Small intestine (tissue), 16 donors: ENCODE results near the gene RRP9. TPM values are rescaled to one million over a fixed set of nuclear protein-coding genes. Genes with fewer than 3 reads are reported as not detected.
"Not testable (repeated sequence)": the region's sequence is repeated elsewhere in the genome, so short reads cannot be mapped to it uniquely, and the experiment has no call there.

Source experiments
- DNase-seq, 2 donors: peaks; one replicate each; pipeline versions ENCODE4 v3.0.0 to v3.0.0-alpha.2; 2013
- FAIRE-seq: peaks from 2 replicates; lab custom pipeline; 2012; peaks lifted over from hg19 to GRCh38; lab: Jason Lieb, UNC
- H3K27ac ChIP-seq, 3 donors: one replicate each; pipeline ENCODE4 v1.5.1; 2013; ENCODE audit warnings: low read length in 2 of 3, mild to moderate bottlenecking in 2 of 3, control low read depth in 1 of 3, inconsistent platforms in 1 of 3, low read depth in 1 of 3, moderate library complexity in 1 of 3
- H3K27me3 ChIP-seq, 3 donors: one replicate each; pipeline ENCODE4 v1.6.1; 2013; ENCODE audit warnings: low read length in 3 of 3, inconsistent platforms in 1 of 3; ENCODE audit not compliant: control insufficient read depth in 3 of 3, insufficient read depth in 3 of 3
- H3K36me3 ChIP-seq, 3 donors: one replicate each; pipeline ENCODE4 v1.6.1; 2013; ENCODE audit warnings: low read length in 3 of 3, inconsistent platforms in 1 of 3, low read depth in 1 of 3, mild to moderate bottlenecking in 1 of 3, moderate library complexity in 1 of 3; ENCODE audit not compliant: control insufficient read depth in 3 of 3, insufficient read depth in 2 of 3
- H3K4me1 ChIP-seq, 3 donors: one replicate each; pipeline ENCODE4 v1.6.1; 2013; ENCODE audit warnings: low read length in 2 of 3, inconsistent platforms in 1 of 3, low read depth in 1 of 3, mild to moderate bottlenecking in 1 of 3, moderate library complexity in 1 of 3; ENCODE audit not compliant: control insufficient read depth in 3 of 3, insufficient read depth in 2 of 3
- H3K4me3 ChIP-seq, 3 donors: one replicate each; pipeline ENCODE4 v1.5.1; 2013; ENCODE audit warnings: low read length in 3 of 3, control low read depth in 1 of 3, inconsistent platforms in 1 of 3, low read depth in 1 of 3, mild to moderate bottlenecking in 1 of 3, moderate library complexity in 1 of 3
- H3K9me3 ChIP-seq, 2 donors: one replicate each; pipeline ENCODE4 v1.6.1; 2013; ENCODE audit warnings: low read depth in 1 of 2, low read length in 1 of 2; ENCODE audit not compliant: control insufficient read depth in 2 of 2, insufficient read depth in 1 of 2
- WGBS, 3 donors: extraction: QIAGEN DNeasy Blood & Tissue Kit; methylation state at CpG; one replicate each; pipeline ENCODE4 v1.1.7; 2013; 5-methylcytosine and 5-hydroxymethylcytosine counted together
- long read RNA-seq, 10 donors: transcript quantifications; one replicate each; lab custom pipeline, GENCODE V29; 2026
- polyA plus RNA-seq, 4 donors: library from polyadenylated mRNA; stranded (reverse) in 3 of 4; unstranded in 1 of 4; fragments of 200-250 nt in 3 of 4; fragments of 120-200 nt in 1 of 4; gene quantifications; one replicate each; pipeline versions ENCODE4 v1.2.1 to v1.2.3, GENCODE V29; 2013
- donor health status: healthy with polysubstance abuse.
- donor health status: control.
- donor health status: control.
- donor health status: Bipolar disorder and iron deficiency.
- donor health status: healthy.

The RRP9 gene
- 10 to 100 TPM in 3 of 4 donors, 1 to 10 TPM in 1; 8.9 to 26.0 (median 15.6) TPM for polyA plus RNA-seq
- long read RNA-seq, donor 1 = 0 reads
- long read RNA-seq, donor 2 = 0 reads
- long read RNA-seq, donor 3, partial matches to known transcripts = 5 of 6 reads
- long read RNA-seq, donor 3, other reads (novel, unspliced or antisense) = 0 of 6 reads
- long read RNA-seq, donor 4 = 0 reads
- long read RNA-seq, donor 5, partial matches to known transcripts = 0 of 2 reads
- long read RNA-seq, donor 5, other reads (novel, unspliced or antisense) = 0 of 2 reads
- long read RNA-seq, donor 6, partial matches to known transcripts = 0 of 3 reads
- long read RNA-seq, donor 6, other reads (novel, unspliced or antisense) = 0 of 3 reads
- long read RNA-seq, donor 7 = 0 reads
- long read RNA-seq, donor 8, partial matches to known transcripts = 0 of 1 reads
- long read RNA-seq, donor 8, other reads (novel, unspliced or antisense) = 0 of 1 reads
- long read RNA-seq, donor 9, partial matches to known transcripts = 0 of 1 reads
- long read RNA-seq, donor 9, other reads (novel, unspliced or antisense) = 0 of 1 reads
- long read RNA-seq, donor 10, transcript RRP9-201 (15 exons, 1,578 nt) = major isoform, 5 of 5 reads
- long read RNA-seq, donor 10, partial matches to known transcripts = 0 of 5 reads
- long read RNA-seq, donor 10, other reads (novel, unspliced or antisense) = 0 of 5 reads

GRCh38 chr3:51941798-51942602, at the start of gene RRP9, which contains the start of gene PARP3:
Gene RRP9, minus strand, starts transcription at chr3:51941904. Its CDS starts 37 bp downstream, at chr3:51941867.
Gene PARP3, plus strand, starts transcription at chr3:51942363. Its CDS starts 993 bp downstream, at chr3:51943356.
- WGBS, 3 donors = 1% methylated on average over 54 to 67 of the region's 67 CpGs
- FAIRE-seq = peak; percentile 96
- DNase-seq = peak; percentile 100
- Histone ChIP-seq H3K4me3 (peak within 1 kb of the TSS; percentile 67 to 93 (median 68)), H3K27me3 (no peaks in the 10 kb centered on the region), H3K9me3 (no peaks in the 10 kb centered on the region), H3K27ac (peak within 1 kb of the TSS; percentile 93 to 97 (median 94)), H3K4me1 (peaks cover 3 to 22% (median 9%) of the 10 kb centered on the region in 3 donors), H3K36me3 (peaks cover 2 to 37% (median 3%) of the 10 kb centered on the region in 3 donors)

GRCh38 chr3:51990501-51990971, 48.8 kb upstream of the RRP9 start:
- FAIRE-seq, H3K27me3 ChIP-seq, DNase-seq, H3K9me3 ChIP-seq, H3K27ac ChIP-seq, H3K4me3 ChIP-seq: not testable (repeated sequence)
- WGBS, 3 donors = 83 to 92% (median 86%) methylated on average over 26 to 38 of the region's 38 CpGs
- Histone ChIP-seq H3K36me3 (peaks cover 6 to 82% (median 16%) of the 10 kb centered on the region in 3 donors), H3K4me1 (peaks cover 0 to 31% (median 2%) of the 10 kb centered on the region in 3 donors)

GRCh38 chr3:51988286-51989146, 46.8 kb upstream of the RRP9 start:
- Histone ChIP-seq H3K27me3 (no peaks in the 10 kb centered on the region), H3K4me1 (peaks cover 0 to 39% (median 0%) of the 10 kb centered on the region in 3 donors), H3K9me3 (no peaks in the 10 kb centered on the region), H3K36me3 (peaks cover 3 to 75% (median 11%) of the 10 kb centered on the region in 3 donors), H3K27ac (no peak overlapping the region), H3K4me3 (no peak overlapping the region)
- DNase-seq = no peak
- no peak for FAIRE-seq
- 75 to 79% (median 79%) methylated on average over 15 of the region's 15 CpGs for WGBS, 3 donors

- DNase-seq (no peak), FAIRE-seq (no peak)
- Histone ChIP-seq H3K4me3 (peak overlapping the region in 1 of 3 donors; percentile 47), H3K27ac (peak overlapping the region in 2 of 3 donors; percentile 94 to 95), H3K36me3 (peaks cover 0 to 66% (median 9%) of the 10 kb centered on the region in 3 donors), H3K4me1 (peaks cover 0 to 43% (median 0%) of the 10 kb centered on the region in 3 donors), H3K27me3 (no peaks in the 10 kb centered on the region), H3K9me3 (no peaks in the 10 kb centered on the region)
- 88 to 94% (median 93%) methylated on average over 7 of the region's 7 CpGs for WGBS, 3 donors
These were observed 45.9 kb upstream of the RRP9 start for GRCh38 chr3:51987568-51987967.

GRCh38 chr3:51986010-51986947, 44.6 kb upstream of the RRP9 start:
- peak; percentile 86 to 89 for DNase-seq
- Histone ChIP-seq H3K36me3 (peaks cover 0 to 55% (median 7%) of the 10 kb centered on the region in 3 donors), H3K27me3 (no peaks in the 10 kb centered on the region), H3K27ac (peak overlapping the region; percentile 56 to 95 (median 94)), H3K4me1 (peaks cover under 1 to 56% (median 3%) of the 10 kb centered on the region in 3 donors), H3K9me3 (no peaks in the 10 kb centered on the region), H3K4me3 (peak overlapping the region in 2 of 3 donors; percentile 26 to 47)
- no peak for FAIRE-seq
- WGBS, 3 donors = 39 to 66% (median 60%) methylated on average over 12 of the region's 12 CpGs

- Histone ChIP-seq H3K4me3 (peak overlapping the region in 1 of 3 donors; percentile 30), H3K27ac (peak overlapping the region; percentile 45 to 95 (median 94)), H3K27me3 (no peaks in the 10 kb centered on the region), H3K9me3 (no peaks in the 10 kb centered on the region), H3K36me3 (peaks cover 0 to 65% (median 7%) of the 10 kb centered on the region in 3 donors), H3K4me1 (peaks cover 3 to 66% (median 4%) of the 10 kb centered on the region in 3 donors)
- 86 to 89% (median 88%) methylated on average over 6 of the region's 6 CpGs for WGBS, 3 donors
- FAIRE-seq (no peak), DNase-seq (no peak)
These were observed 43.4 kb upstream of the RRP9 start for GRCh38 chr3:51985063-51985462.
